HG02973 (cell line): ENCODE data around the gene ARL5C.

Experiments used
- ATAC-seq: cut with Tn5 transposase; IDR thresholded peaks from one replicate; pipeline ENCODE4 v1.9.1; 2021; ENCODE audit warnings: moderate library complexity; ENCODE audit not compliant: unreplicated experiment

The ARL5C gene

GRCh38 chr17:39110435-39111136, 55.4 kb downstream of the ARL5C start:
- no peak for ATAC-seq

GRCh38 chr17:39108461-39109375, 57.2 kb downstream of the ARL5C start:
- no peak for ATAC-seq

- ATAC-seq: no peak
These were observed 58.0 kb downstream of the ARL5C start for GRCh38 chr17:39107973-39108372.

- ATAC-seq: no peak
These were observed 58.8 kb downstream of the ARL5C start for GRCh38 chr17:39107155-39107554.
